Amniotic epithelial cell (primary cell): ENCODE measurements around the gene TSR1.

ENCODE experiments used
- DNase-seq: peaks from one replicate; pipeline ENCODE4 v3.0.0-alpha.2; 2010; ENCODE audit warnings: low read depth

TSR1 gene

DNA sequence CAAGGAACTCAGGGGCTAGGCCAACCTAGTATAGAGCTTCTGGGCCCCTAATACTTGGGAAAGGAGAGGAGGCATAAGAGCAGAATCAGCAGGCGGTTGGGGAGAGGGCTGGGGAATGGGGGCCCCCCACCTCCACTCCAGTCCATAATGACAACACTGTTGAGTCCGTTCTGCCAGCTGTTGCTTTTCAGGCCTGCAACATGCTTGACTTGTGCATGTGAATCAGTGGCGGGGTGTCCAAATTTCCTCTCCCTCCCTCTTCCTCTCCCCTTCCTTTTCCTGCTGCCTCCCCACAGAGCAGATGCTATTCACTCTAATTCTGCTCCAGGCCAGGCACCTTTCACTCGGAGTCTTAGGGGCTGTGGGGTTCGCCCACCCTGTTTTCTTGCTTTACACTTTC lies 32.8 kb upstream of the TSR1 start:
- DNase-seq, result no peak

DNA sequence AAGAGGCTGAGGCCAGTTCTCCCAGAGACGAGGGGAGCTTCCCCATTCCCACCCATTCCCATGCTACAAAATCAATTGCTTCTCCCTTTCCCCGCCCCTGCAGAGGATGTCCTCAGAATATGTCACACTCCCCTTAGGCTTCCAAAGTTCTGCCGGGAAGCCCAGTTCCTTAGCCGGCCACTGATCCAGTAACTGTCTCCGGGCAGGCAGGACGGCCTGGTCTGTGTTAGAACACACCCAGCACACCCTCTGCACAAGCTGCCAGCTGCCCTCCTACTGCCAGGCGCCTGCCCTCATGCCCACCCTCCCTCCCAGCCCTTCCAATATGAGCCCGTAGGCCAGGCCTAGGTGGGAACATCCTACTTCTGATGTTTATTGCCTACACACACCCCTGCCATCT lies 32.1 kb upstream of the TSR1 start:
- no peak for DNase-seq

DNA sequence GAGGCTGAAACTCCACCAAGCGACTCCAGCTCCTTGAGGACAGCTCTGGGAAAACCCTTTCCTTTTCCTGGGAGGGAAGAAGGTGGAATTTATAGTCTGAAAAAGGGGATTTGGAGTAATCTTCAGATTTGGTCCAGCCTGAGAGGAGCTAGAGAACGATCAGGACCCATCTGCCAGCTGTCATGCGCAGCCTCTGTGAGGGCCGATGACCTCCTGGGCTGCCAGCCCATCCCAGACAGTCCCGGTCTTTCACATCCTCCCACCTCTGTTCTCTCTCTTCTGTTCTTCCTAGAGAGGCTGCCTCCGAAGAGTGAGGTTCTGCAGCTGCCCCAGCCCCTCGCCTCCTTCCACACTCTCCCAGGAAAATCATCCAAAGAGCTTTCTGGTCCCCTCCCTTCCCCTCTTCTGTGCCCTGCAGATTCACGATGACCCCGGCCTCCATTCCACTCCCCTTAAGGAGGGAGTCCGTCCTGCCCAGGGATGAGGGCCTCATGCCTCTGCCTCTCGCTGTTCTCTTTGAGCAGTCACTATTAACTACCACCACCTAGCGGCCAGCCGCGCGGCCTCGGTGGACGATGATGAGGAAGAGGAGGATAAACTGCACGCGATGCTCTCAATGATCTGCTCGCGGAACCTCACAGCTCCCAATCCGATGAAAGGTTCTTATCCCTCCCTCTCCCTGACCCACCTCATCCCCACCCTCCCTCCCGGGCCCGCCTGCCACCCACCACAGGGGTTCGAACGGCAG lies 30.7 kb upstream of the TSR1 start:
- DNase-seq, result no peak

DNA sequence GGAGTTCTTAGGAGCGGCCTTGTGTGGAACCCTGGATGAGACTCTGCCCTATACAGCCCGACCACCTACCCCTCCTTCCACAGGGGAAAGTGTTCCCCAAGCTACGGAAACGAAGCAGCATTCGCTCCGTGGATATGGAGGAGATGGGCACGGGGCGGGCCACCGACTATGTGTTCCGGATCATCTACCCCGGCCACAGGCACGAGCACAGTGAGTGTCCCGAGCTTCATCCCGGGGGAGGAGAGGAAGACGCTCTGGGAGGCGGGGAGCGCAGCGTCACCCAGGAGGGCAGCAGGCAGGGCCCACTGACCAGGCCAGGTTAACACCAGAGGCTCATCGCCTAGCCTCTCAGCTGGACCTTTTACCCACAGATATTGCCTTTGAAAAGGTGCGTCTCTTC lies 28.9 kb upstream of the TSR1 start:
- no peak for DNase-seq

DNA sequence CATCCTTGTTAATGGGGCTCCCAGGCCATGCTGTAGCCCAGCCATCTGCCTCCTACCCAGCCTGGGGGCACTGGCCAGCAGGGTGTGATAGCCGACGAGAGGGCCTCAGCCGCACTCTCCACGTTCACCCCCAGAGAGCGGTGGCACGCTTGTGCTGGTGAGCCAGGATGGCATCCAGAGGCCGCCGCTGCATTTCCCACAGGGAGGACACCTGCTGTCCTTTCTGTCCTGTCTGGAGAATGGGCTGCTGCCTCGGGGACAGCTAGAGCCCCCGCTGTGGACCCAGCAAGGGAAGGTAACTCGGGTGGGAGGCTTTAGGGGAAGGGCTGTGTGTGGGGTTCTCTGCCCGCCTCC lies 28.5 kb upstream of the TSR1 start:
- DNase-seq, result no peak

DNA sequence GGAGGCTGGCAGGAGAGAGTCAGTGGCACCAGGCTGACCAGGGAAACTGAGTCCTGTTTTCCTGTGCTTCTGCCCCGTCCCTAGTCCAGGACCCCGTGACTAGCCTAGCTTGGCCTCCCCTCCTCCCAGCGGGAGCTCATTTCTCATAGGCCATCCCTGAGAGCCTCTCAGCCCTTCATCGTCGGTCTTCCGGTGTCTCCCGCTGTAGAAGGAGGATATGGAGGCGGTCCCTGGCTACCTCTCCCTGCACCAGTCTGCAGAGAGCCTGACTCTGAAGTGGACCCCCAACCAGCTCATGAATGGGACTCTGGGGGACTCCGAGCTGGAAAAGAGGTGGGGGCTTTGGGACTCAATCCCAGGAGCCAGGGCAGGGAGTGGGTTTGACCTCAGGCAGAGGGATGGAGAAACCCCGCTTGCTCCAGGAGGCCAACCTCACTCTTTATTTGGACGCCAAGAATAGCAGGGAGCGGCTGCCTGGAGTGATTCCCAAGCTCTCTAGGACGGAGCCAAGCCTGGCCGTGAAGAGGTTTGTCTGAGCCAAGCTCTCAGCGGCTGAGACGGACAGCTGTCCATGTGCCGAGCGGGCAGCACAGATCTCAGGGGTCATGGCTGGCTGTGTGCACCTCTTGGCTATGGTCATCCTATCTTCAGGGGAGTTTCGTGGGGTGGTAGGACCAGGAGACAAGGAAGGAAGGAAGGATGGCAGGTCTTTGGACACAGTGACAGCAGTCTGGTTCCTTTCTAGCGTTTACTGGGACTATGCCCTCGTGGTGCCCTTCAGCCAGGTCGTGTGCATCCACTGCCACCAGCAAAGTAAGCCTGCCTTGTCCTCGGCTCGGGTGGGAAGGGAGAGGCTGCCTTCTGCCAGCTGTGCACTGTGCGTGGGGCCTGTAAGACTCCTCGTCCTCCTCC lies 27.9 kb upstream of the TSR1 start:
- DNase-seq, result no peak

DNA sequence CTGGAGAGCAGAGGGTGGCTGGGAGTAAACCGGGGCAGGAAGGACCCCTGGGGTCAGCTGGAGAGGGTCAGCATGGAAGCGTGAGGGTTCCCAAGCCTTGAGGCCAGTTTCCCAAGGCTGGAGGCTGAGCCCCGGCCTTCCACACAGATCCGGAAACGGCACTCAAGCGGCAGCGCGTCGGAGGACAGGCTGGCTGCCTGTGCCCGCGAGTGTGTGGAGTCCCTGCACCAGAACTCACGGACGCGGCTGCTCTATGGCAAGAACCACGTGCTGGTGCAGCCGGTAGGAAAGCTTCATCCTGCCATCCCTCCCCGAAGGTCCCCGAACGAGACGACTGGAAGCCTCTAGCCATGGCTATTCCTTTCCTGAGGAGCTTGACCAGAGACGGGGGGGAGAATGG lies 27.1 kb upstream of the TSR1 start:
- DNase-seq, result no peak

DNA sequence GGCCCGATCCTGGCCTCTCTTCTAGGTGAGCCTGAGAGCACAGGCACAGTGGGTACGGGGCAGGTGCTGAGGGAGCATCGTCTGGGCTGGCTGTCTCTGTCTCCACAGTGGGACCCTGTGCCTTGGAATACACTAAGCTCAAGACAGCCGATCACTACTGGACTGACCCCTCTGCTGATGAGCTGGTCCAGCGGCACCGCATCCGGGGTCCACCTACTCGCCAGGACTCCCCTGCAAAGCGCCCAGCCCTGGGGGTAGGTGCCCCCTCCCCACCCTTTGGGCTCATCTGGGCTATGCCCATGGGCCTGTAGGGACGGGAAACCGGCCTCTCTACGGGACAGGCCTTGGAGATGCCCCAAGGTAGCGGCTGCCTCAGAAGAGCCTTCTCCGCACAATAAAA lies 26.6 kb upstream of the TSR1 start:
- no peak for DNase-seq

DNA sequence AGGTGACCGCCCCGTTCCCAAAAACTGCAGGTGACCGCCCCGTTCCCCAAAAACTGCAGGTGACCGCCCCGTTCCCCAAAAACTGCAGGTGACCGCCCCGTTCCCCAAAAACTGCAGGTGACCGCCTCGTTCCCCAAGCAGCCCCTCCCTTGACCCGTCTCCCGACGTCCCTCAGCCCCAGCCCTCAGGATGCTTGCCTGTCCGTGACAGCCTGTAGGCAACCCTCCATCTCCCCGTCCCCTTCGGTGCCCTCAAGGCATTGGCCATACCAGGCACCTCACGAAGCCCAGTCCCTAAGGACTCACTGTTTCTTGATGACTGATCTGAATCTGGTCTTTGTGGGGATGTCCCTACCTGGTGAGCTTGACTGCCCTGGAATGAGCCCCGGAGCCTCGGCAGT lies 26.2 kb upstream of the TSR1 start:
- no peak for DNase-seq

DNA sequence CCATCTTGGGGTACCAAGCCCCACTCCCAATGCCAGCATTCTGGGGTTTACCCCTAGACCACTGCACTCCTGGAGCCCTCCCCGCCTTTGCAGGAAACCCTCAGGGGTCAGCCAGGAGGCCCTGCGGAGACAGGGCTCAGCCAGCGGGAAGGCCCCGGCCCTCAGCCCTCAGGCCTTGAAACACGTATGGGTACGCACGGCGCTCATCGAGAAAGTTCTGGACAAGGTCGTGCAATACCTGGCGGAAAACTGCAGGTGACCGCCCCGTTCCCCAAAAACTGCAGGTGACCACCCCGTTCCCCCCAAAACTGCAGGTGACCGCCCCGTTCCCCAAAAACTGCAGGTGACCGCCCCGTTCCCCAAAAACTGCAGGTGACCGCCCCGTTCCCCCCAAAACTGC lies 25.8 kb upstream of the TSR1 start:
- no peak for DNase-seq

DNA sequence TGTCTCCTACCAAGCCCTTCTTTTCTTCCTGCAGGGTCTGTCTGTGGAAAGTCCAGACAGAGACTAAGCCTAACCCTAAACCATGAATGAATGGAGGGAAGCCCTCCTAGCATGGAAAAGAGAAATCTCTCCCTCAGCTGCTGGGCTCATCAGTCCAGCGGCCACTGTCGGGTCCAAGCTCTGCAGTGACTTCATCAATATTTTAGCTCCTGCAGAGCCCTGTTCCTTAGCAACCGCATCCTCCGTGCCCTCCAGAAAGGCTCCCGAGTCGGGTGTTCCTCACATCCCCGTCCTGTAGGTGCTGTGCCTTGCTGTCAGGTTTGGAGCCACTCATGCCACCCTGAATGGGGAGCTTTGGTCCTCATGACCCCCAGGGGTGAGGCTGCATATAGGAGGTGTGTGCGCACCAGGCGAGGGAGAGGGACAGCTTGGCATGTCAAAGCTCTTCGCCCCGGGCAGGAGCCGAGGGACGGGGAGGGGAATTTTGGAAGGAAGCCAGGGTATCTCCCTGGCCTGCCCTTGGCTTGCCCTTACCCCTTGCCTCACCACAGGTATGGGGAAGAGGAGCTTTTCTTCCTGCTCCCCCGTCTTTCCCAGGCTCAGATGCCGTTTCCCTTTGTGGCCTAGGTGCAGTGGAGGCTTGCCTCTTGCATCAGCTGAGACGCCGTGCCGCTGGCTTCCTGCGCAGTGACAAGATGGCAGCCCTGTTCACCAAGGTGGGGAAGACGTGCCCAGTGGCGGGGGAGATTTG lies 24.9 kb upstream of the TSR1 start:
- DNase-seq, result no peak

DNA sequence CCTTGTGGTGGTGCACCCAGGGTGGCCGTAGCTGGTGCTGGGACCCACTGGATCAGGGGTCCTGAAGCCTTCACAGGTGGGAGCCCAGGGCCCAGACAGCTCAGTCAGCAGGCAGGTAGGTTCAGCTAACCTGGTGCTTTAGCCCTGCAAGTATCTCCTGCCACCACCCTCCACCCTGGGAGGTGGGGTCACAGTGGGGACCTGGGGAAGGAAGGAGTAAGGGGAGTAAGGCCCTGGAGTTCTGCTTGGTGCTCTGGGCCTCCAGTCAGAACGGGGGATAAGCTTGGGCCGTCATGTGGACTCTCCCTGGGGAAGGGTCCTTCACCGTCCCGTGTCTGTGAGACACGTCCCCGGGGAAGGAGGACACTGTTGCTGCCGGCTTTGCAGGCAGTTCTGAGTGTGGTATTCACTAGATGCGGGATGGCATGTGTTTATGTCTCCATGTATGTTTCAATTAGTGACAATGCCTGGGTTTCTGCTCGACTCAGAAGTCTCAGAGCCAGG lies 21.7 kb upstream of the TSR1 start:
- no peak for DNase-seq

DNA sequence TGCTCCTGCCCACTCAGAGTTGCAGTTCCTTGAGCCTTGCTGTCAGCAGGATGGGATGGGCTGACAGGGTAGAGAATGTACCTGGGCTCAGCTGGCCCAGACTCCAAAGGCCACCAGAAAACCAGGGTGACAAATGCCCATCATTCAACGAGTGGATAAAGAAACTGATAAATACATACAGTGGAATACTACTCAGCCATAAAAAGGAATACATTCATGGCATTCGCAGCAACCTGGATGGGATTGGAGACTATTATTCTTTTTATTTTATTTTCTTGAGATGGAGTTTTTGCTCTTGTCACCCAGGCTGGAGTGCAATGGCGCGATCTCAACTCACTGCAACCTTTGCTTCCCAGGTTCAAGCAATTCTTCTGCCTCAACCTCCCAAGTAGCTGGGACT lies 21.0 kb upstream of the TSR1 start:
- DNase-seq, result no peak

DNA sequence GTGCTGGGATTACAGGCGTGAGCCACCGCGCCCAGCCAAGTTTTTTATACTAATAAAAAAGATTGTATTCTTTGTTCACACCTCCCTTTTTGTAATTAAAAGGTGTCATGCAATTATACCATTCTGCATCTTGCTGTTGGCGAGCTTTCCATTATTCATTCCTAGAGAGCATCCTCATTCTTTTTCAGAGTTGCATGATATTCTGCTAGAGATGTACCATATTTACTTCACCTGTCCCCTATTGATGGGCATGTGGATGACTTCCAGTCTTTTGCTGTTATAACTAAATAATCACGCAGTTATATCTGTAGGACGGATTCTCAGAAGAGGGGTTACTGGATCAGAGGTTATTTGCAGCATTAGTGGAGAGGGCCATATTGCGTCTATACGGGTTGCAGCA lies 18.1 kb upstream of the TSR1 start:
- no peak for DNase-seq

DNA sequence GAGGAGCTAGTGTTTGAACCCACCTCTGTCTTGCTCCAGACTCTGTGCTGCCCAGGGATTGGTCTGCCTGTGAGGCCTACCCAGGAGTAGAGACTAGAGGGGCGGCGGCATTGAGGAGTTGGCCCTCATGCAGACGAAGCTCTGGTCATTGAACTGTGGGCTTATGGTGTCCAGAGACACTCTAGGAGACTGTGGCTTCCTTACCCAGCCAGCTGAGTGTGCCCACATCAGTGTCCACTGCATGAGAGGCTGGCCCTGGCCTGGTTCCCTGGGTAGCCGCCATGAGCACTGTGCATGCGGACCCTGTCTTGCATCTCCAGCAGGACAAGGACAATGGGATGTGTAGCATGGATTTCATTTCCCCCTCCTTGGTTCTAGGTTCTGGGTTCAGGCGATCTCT lies 15.0 kb upstream of the TSR1 start:
- DNase-seq, result no peak

DNA sequence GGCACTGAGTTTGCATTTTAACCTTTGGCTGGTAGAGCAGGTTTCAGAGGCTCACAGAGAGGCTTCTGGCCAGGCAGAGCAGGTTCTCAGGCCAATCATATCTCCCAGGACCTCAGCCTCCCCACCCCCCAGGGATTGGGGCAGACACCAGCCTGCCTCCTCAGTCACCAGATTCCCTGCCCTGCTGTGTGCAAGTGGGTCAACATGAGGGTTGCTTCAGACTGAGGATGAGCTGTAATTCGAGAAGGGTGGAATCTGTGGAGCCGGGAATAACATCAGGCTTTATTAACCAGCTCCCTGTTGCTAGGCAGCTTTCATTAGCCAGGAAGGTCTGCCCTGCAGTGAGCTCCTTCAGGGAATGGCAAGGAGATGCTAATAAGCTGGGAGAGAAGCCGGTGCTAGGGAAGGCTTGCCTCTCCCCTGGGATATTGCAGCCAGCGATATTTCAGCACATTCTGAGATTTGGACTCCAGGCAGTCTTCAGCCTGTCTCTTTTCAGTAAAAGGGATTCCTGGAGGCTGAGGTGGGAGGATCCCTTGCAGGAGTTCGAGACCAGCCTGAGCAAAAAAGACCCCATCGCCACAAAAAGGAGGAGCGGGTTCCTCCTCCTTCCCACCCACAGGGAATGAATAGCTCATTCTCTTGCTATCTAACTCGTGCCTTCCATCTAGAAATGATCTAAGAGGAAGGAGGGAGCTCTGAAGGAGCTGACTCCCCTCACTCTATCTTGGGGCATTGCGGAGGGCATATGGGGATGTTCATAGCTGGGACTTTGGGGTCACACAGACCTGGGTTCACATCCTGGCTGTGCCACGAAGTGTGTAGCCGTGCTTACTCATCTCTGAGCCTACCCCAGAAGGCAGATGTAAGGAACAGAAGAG lies 11.8 kb upstream of the TSR1 start:
- peak; percentile 96 for DNase-seq

DNA sequence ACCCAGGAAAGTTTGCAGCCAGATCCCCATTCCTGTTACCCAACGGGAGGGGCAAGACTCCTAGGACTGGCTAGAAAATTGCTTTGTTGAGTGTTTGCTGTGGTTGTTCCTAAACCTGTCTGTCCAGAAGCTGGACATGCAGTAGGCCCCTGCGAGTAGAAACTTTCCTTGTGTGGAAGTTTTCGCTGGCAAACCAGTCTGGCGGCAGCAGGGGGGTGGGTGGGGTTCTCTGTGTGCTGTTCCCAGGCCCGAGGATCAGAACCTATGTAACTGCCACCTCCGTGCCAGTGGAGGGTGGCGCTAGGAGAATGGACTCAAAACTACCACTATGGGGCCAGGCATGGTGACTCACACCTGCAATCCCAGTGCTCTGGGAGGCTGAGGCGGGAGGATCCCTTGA lies 10.2 kb upstream of the TSR1 start:
- DNase-seq, result no peak

DNA sequence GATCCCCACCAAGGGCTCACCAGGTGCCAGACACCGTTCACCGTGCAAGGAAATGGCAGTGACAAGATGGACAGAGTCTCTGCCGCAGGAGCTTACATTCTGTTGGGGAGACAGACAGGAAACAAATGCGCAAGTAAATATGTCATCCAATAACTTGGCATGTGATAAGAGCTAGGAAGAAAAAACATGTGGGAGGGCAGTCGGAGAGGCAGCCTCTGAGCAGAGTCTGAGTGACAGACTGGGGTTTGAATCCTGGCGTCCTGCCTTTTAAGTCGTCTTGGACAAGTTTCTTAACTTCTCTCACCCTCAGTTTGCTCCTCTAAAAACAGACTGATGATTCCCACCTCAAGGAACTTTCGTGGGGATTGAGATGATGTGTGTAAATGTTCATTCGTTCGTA lies 8.3 kb upstream of the TSR1 start:
- no peak for DNase-seq

DNA sequence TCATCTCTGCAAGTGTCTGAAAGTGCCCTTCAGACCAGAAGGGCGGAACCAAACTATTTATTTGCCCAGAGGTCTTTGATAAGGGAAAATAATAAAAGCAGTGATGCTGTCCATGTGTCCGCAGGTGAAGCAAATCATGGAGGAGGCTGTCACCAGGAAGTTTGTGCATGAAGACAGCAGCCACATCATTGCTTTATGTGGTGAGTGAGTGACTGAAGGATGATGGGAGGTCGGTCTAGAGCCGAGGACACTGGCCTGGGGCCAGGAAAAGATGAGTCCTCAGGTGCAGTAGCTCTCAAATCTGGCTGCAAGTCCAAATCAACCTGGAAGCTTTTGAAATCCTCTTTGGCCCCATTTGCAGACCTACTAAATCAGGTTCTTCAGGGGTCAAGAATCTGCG lies 7.2 kb upstream of the TSR1 start:
- no peak for DNase-seq

DNA sequence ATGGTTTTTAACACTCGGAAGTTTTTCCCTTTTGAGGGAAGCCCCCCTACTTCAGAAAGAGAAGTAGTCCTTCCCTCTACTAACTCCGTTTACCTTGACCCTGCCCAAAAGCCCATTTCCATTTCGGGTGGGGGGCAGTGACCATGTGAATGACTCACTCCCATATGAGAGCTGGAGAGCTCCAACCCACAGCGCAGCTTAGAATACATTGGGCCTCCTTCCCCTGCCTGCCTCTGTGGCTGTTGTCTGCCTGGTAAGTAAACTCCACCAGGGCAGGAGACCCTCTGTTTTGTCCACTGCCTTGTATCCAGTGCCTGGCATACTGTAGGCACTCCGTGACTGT lies 2.0 kb upstream of the TSR1 start:
- no peak for DNase-seq

DNA sequence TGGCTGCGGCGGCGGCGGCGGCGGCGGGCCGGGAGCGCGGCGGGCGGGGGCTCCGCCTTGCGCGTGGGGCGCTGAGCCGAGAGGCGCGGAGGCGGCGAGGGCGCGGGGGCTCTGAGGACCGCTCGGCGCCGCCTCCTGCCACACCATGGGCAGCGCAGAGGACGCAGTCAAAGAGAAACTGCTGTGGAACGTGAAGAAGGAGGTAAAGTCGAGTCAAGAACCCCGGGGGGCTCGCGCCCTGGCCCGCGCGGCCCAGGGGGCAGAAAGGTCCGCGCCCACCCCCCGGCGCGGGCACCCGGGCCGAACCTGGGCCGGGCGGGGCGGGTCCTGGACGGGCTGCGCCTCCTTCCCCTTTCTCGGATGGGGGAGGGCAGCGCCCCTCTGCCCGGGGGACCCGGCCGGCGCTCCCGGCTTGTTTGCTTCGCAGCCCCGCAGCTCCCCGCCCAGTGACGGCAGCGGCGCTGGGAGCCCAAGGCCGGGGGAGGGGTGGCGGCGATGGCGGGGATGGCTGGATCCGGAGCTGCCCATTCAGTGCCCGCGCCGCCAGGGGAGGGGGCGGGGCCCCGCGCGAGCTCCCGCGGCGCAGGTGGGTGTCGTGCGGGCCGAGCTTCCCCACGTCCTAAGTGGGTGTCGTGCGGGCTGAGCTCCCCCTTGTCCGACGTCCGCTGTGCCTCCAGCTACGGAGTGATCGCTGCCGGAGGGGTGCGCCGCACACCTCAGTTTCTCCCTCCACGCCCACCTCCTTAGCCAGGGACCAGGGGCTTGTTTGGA lies 1.5 kb upstream of the TSR1 start:
- DNase-seq, result peak; percentile 51
